ENCODE data around the gene PSEN1. TPM values are rescaled to one million over a fixed set of nuclear protein-coding genes. Genes with fewer than 3 reads are reported as not detected.

PSEN1 gene
- polyA plus RNA-seq, 1 donor (not counting 4 experiments of a cell fraction or from before 2014, with no cell fraction given), result 32.6 TPM

- TF ChIP-seq EZH2 (IDR thresholded peaks at IDR 0.05; ENCODE audit: low read length) (no peak), CTCF (optimal IDR thresholded peaks at IDR 0.05 in 1 of 3, IDR thresholded peaks at IDR 0.05 in 1 of 3, conservative IDR thresholded peaks at IDR 0.05 in 1 of 3; ENCODE audit: extremely low read depth in 1 of 3, insufficient read depth in 2 of 3, low read length in 3 of 3) (no peak)
- H3K36me3 ChIP-seq (ENCODE audit: control insufficient read depth in 2 of 2, extremely low read depth in 1 of 2, insufficient read depth in 2 of 2, low read length in 2 of 2), result peaks cover 7 to 12% of the 10 kb centered on the region in 2 experiments
- peaks cover 2% of the 10 kb centered on the region for H3K9me1 ChIP-seq (ENCODE audit: control insufficient read depth, extremely low read depth, insufficient read depth, low read length)
- no peaks in the 10 kb centered on the region for H3K9me3 ChIP-seq (ENCODE audit: control insufficient read depth, low read depth, low read length)
- H3K9ac ChIP-seq (ENCODE audit: control insufficient read depth, extremely low read depth, insufficient read depth, low read length), result no peak overlapping the region
- H3K79me2 ChIP-seq (ENCODE audit: control insufficient read depth, insufficient read depth, low read length), result peaks cover 56% of the 10 kb centered on the region
- no peak for DNase-seq (ENCODE audit: low read depth, low spot score)
- no peak overlapping the region for H3K27ac ChIP-seq (ENCODE audit: control insufficient read depth, insufficient read depth, low read length)
- H4K20me1 ChIP-seq (ENCODE audit: control insufficient read depth, extremely low read depth, insufficient read depth, low read length), result peaks cover 2% of the 10 kb centered on the region
- no peak overlapping the region for H3K4me3 ChIP-seq (ENCODE audit: control insufficient read depth in 2 of 3, extremely low read depth in 1 of 3, insufficient read depth in 2 of 3, low read depth in 1 of 3, low read length in 3 of 3)
- no peaks in the 10 kb centered on the region for H3K27me3 ChIP-seq (ENCODE audit: control insufficient read depth, extremely low read depth, insufficient read depth, low read length)
- no peak overlapping the region for H2AFZ ChIP-seq (ENCODE audit: control insufficient read depth, low read length)
- dilution Hi-C loops (cut with MboI; ENCODE audit: extremely low pct_ligation_motif_present, low sequenced_read_pairs), result no loop called here
- no peak for FAIRE-seq
- H3K4me2 ChIP-seq (ENCODE audit: control insufficient read depth, extremely low read depth, insufficient read depth, low read depth, low read length), result no peak overlapping the region
- no peaks in the 10 kb centered on the region for H3K4me1 ChIP-seq (ENCODE audit: control insufficient read depth, extremely low read depth, insufficient read depth, low read length)
Observed at GRCh38 chr14:73146111-73146510, 9.8 kb downstream of the PSEN1 start.

GRCh38 chr14:73149753-73150152, 13.4 kb downstream of the PSEN1 start:
- FAIRE-seq (no peak), DNase-seq (ENCODE audit: low read depth, low spot score) (no peak)
- no peak for TF ChIP-seq CTCF (optimal IDR thresholded peaks at IDR 0.05 in 1 of 3, IDR thresholded peaks at IDR 0.05 in 1 of 3, conservative IDR thresholded peaks at IDR 0.05 in 1 of 3; ENCODE audit: extremely low read depth in 1 of 3, insufficient read depth in 2 of 3, low read length in 3 of 3)
- TF ChIP-seq EZH2 (IDR thresholded peaks at IDR 0.05; ENCODE audit: low read length), result no peak
- Histone ChIP-seq H2AFZ (ENCODE audit: control insufficient read depth, low read length) (no peak overlapping the region), H3K9ac (ENCODE audit: control insufficient read depth, extremely low read depth, insufficient read depth, low read length) (no peak overlapping the region), H3K27me3 (ENCODE audit: control insufficient read depth, extremely low read depth, insufficient read depth, low read length) (no peaks in the 10 kb centered on the region), H3K4me2 (ENCODE audit: control insufficient read depth, extremely low read depth, insufficient read depth, low read depth, low read length) (no peak overlapping the region), H3K4me1 (ENCODE audit: control insufficient read depth, extremely low read depth, insufficient read depth, low read length) (no peaks in the 10 kb centered on the region), H4K20me1 (ENCODE audit: control insufficient read depth, extremely low read depth, insufficient read depth, low read length) (no peaks in the 10 kb centered on the region), H3K4me3 (ENCODE audit: control insufficient read depth in 2 of 3, extremely low read depth in 1 of 3, insufficient read depth in 2 of 3, low read depth in 1 of 3, low read length in 3 of 3) (no peak overlapping the region), H3K36me3 (ENCODE audit: control insufficient read depth in 2 of 2, extremely low read depth in 1 of 2, insufficient read depth in 2 of 2, low read length in 2 of 2) (peaks cover 11 to 12% of the 10 kb centered on the region in 2 experiments), H3K9me3 (ENCODE audit: control insufficient read depth, low read depth, low read length) (no peaks in the 10 kb centered on the region), H3K27ac (ENCODE audit: control insufficient read depth, insufficient read depth, low read length) (no peak overlapping the region), H3K79me2 (ENCODE audit: control insufficient read depth, insufficient read depth, low read length) (peaks cover 25% of the 10 kb centered on the region), H3K9me1 (ENCODE audit: control insufficient read depth, extremely low read depth, insufficient read depth, low read length) (no peaks in the 10 kb centered on the region)
- dilution Hi-C loops (cut with MboI; ENCODE audit: extremely low pct_ligation_motif_present, low sequenced_read_pairs), result no loop called here
